H1 (cell line): ENCODE results near the gene COX17. TPM values are rescaled to one million over a fixed set of nuclear protein-coding genes. Genes with fewer than 3 reads are reported as not detected.

Source experiments
- CHD7 ChIP-seq: fragments of 300-600 bp; sonication (generic); IDR thresholded peaks from 2 replicates; pipeline ENCODE4 v1.7.1; 2012; ENCODE audit warnings: low read length, moderate library complexity, mild to moderate bottlenecking, inconsistent platforms; ENCODE audit not compliant: insufficient replicate concordance
- polyA plus RNA-seq, 7 experiments: library from polyadenylated mRNA; depleted of rRNA in 3 of 7; stranded (reverse) in 5 of 7; unstranded in 2 of 7; fragments of >200 nt in 5 of 7; fragments of 200-250 nt in 2 of 7; gene quantifications; 1 replicate in 5 of 7; 2 replicates in 1 of 7; 4 replicates in 1 of 7; pipeline versions ENCODE4 v1.2.1 to v1.2.3, GENCODE V29; 2011 to 2013; ENCODE audit warnings: missing spikeins in 2 of 7, mixed read lengths in 2 of 7
- total RNA-seq: library from RNA; stranded (reverse); fragmentation: NEBNext Ultra II Directional; extraction: Animal tissue kit (Norgen Biotek cat#: 25700); gene quantifications from 2 replicates; pipeline ENCODE4 v1.2.1, GENCODE V29; 2021

COX17 gene
- total and polyA plus RNA-seq, 2 of the 8 experiments (the other 6 are each of a cell fraction or from before 2014, with no cell fraction given), result 34.2 to 43.0 TPM

- TF ChIP-seq CHD7, result no peak
- TF ChIP-seq, all 59 proteins: peak for 0
Observed at GRCh38 chr3:119644481-119644880, 32.7 kb downstream of the COX17 start (continued).
